Tibial artery (tissue), 4 donors: Measurements from ENCODE around the gene SERPINB11.

Source experiments
- DNase-seq, 2 donors: peaks; one replicate each; pipeline ENCODE4 v3.0.0-alpha.2; 2019
- H3K27ac ChIP-seq, 2 donors: fragments of 200-600 bp; sonication (generic) in 1 of 2; 1 replicate in 1 of 2; 2 replicates in 1 of 2; pipeline ENCODE4 v1.5.1; 2018 to 2019; ENCODE audit warnings: mild to moderate bottlenecking in 1 of 2
- H3K27me3 ChIP-seq, 2 donors: fragments of 200-600 bp; sonication (generic) in 1 of 2; one replicate each; pipeline versions ENCODE4 v1.5.1 to v1.6.0; 2016 to 2019
- H3K36me3 ChIP-seq, 3 donors: fragments of 200-600 bp; sonication (generic) in 2 of 3; one replicate each; pipeline ENCODE4 v1.5.1; 2016 to 2019; ENCODE audit warnings: mild to moderate bottlenecking in 2 of 3
- H3K4me1 ChIP-seq, 4 donors: fragments of 200-600 bp; sonication (generic) in 2 of 4; 1 replicate in 3 of 4; 2 replicates in 1 of 4; pipeline ENCODE4 v1.5.1; 2016 to 2019
- H3K4me3 ChIP-seq, 2 donors: fragments of 200-600 bp; sonication (generic) in 1 of 2; 1 replicate in 1 of 2; 2 replicates in 1 of 2; pipeline ENCODE4 v1.5.1; 2018 to 2019; ENCODE audit warnings: mild to moderate bottlenecking in 2 of 2
- H3K9me3 ChIP-seq, 3 donors: fragments of 200-600 bp; sonication (generic) in 1 of 3; one replicate each; pipeline ENCODE4 v1.5.1; 2016 to 2019
- intact Hi-C: fragments of 100-400 bp; cut with DNase I; formaldehyde crosslinking; loops from one replicate; pipeline ENCODE4 v1.15.0; 2023; ENCODE audit warnings: low total_unique reads
- TF ChIP-seq, protein P1 (sequence below), 2 experiments: fragments of 200-600 bp in 1 of 2; fragments of 450-650 bp in 1 of 2; IDR thresholded peaks; one replicate each; pipeline ENCODE4 v1.5.1; 2017 to 2019; ENCODE audit warnings: antibody characterized with exemption in 2 of 2, mild to moderate bottlenecking in 1 of 2, moderate library complexity in 1 of 2

SERPINB11 gene

DNA sequence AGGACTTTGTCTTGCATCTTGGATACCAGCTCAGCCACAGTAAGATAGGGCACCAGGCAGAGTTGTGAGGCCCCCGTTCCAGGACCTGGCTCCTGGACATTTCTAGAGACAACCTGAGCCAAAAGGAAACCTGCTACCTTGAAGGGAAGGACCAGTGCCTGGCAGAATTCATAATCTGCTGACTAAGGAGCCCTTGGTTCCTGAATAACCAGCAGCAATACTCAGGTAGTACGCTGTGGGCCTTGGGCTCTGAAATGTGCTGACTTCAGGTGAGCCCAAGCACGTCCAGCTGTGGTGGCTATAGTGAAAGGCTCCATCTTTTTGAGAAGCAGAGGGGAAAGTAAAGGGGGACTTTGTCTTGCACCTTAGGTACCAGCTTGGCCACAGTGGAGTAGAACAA lies 28.5 kb downstream of the SERPINB11 start:
- TF ChIP-seq, protein P1, sequence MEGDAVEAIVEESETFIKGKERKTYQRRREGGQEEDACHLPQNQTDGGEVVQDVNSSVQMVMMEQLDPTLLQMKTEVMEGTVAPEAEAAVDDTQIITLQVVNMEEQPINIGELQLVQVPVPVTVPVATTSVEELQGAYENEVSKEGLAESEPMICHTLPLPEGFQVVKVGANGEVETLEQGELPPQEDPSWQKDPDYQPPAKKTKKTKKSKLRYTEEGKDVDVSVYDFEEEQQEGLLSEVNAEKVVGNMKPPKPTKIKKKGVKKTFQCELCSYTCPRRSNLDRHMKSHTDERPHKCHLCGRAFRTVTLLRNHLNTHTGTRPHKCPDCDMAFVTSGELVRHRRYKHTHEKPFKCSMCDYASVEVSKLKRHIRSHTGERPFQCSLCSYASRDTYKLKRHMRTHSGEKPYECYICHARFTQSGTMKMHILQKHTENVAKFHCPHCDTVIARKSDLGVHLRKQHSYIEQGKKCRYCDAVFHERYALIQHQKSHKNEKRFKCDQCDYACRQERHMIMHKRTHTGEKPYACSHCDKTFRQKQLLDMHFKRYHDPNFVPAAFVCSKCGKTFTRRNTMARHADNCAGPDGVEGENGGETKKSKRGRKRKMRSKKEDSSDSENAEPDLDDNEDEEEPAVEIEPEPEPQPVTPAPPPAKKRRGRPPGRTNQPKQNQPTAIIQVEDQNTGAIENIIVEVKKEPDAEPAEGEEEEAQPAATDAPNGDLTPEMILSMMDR (IDR thresholded peaks at IDR 0.05): no peak
- intact Hi-C loops: no loop called here
- H3K27ac ChIP-seq: no peak overlapping the region
- no peaks in the 10 kb centered on the region for H3K9me3 ChIP-seq
- no peaks in the 10 kb centered on the region for H3K36me3 ChIP-seq
- no peak for DNase-seq
- H3K27me3 ChIP-seq: no peaks in the 10 kb centered on the region
- H3K4me3 ChIP-seq: no peak overlapping the region
- no peaks in the 10 kb centered on the region for H3K4me1 ChIP-seq

DNA sequence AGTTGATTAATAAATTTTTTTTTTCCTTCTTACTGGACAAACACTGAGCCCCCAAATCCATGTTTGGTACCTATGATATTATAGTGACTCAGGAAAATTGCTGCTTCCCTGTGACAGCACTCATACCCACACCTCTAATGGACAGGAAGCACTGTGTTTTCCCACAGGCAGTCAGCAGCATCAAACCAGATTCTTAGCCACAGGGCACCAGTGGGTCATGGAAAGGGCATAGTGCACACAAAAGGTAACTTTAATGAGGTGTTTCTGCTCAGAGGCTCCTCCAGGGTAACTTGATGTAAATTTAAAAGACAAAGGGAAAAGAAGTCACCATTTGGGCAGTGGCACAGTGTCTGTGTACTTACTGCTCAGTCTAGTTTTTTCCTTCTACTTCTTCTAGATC lies 34.1 kb downstream of the SERPINB11 start:
- intact Hi-C loops: no loop called here
- Histone ChIP-seq H3K36me3 (no peaks in the 10 kb centered on the region), H3K4me3 (no peak overlapping the region), H3K27me3 (no peaks in the 10 kb centered on the region), H3K4me1 (no peaks in the 10 kb centered on the region), H3K27ac (no peak overlapping the region), H3K9me3 (no peaks in the 10 kb centered on the region)
- DNase-seq: no peak
- TF ChIP-seq, protein P1 (IDR thresholded peaks at IDR 0.05): no peak

DNA sequence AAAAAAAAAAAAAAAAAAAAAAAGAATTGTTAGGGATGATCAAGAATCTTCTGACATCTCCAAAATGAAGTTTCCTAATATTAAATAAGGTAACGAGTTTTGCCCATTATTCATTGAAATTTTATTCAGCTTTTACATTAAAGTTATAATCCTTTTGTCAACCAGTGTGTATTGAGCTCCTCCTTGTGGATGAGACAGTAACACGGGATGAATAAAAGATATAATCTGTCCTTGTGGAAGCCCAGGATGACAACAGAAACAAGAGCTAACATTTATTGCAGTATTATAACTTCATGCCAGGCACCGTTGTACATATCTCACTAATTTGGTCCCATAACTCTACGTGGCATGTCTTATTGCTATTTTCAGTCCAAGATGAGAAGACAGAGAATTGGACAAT lies 39.0 kb downstream of the SERPINB11 start:
- Histone ChIP-seq H3K4me3 (no peak overlapping the region), H3K27ac (no peak overlapping the region), H3K27me3 (no peaks in the 10 kb centered on the region), H3K4me1 (no peaks in the 10 kb centered on the region), H3K9me3 (no peaks in the 10 kb centered on the region), H3K36me3 (no peaks in the 10 kb centered on the region)
- intact Hi-C loops: no loop called here
- no peak for DNase-seq
- TF ChIP-seq, protein P1 (IDR thresholded peaks at IDR 0.05): no peak

DNA sequence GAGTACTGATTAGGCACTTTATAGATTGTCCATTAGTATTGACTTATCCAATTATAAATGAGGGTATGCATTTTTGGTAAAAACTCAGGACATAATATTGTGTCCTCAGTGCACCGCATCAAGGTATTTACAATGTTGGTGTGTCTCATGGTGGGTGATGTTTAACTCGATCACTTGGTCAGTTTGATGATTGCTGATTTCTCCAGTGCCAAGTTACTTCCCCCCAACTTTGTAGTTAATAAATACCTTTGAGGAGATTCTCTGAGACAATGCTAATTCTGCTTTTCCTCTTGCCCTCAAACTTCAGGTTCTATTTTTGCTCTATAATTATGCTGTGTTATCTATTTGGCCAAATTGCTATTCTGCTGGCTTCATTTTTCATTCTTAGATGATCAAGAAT lies 44.2 kb downstream of the SERPINB11 start:
- no peaks in the 10 kb centered on the region for H3K4me1 ChIP-seq
- H3K9me3 ChIP-seq: no peaks in the 10 kb centered on the region
- no peak overlapping the region for H3K27ac ChIP-seq
- no peak for DNase-seq
- no peaks in the 10 kb centered on the region for H3K36me3 ChIP-seq
- intact Hi-C loops: no loop called here
- TF ChIP-seq, protein P1 (IDR thresholded peaks at IDR 0.05): no peak
- no peak overlapping the region for H3K4me3 ChIP-seq
- no peaks in the 10 kb centered on the region for H3K27me3 ChIP-seq

DNA sequence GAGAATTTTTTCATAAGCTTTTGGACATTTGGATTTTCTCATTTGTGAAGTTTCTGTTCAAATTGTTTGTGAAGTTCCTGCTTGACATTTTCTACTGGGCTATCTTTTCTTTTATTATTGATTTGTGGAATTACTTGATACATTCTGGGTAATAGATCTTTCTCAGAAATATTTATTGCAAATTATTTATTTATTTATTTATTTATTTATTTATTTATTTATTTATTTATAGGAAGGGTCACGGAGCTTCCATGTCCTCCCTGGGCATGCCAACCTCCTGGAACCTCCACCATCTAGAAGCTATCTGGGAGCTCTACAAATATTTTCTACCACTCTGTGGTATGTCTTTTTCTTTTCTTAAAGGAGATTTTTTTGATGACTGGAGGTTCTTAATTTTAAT lies 46.7 kb downstream of the SERPINB11 start:
- TF ChIP-seq, protein P1 (IDR thresholded peaks at IDR 0.05): no peak
- Histone ChIP-seq H3K9me3 (no peaks in the 10 kb centered on the region), H3K4me3 (no peak overlapping the region), H3K36me3 (no peaks in the 10 kb centered on the region), H3K27me3 (no peaks in the 10 kb centered on the region), H3K27ac (no peak overlapping the region), H3K4me1 (no peaks in the 10 kb centered on the region)
- DNase-seq: no peak
- intact Hi-C loops: no loop called here

DNA sequence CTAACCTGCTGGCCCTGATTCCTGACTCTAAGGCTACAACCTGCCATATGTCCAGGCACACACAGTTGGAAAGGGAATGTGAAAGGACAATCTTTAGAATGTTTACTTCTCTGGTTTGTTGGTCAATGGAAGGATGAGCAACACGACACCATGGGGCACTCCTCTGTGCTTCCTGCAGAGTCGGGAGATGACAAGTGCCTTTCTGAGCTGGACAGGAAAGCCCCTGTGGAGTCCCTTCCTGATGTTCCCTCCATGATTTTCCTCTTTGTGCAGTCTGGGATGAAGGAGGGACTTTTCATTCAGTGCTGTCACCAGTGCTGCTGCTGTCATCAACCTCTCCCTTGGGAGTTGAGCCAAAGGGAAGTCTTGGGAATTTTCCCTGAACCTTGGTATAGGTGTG lies 49.9 kb downstream of the SERPINB11 start:
- intact Hi-C loops: no loop called here
- TF ChIP-seq, protein P1 (IDR thresholded peaks at IDR 0.05): no peak
- DNase-seq: no peak
- Histone ChIP-seq H3K9me3 (no peaks in the 10 kb centered on the region), H3K4me1 (no peaks in the 10 kb centered on the region), H3K27ac (no peak overlapping the region), H3K4me3 (no peak overlapping the region), H3K27me3 (no peaks in the 10 kb centered on the region), H3K36me3 (no peaks in the 10 kb centered on the region)
